ENCODE results near the gene TXNRD2. TPM values are rescaled to one million over a fixed set of nuclear protein-coding genes. Genes with fewer than 3 reads are reported as not detected.
A peak's percentile ranks its signal among the peaks of the same experiment; 100 is the strongest.

The TXNRD2 gene
- total RNA-seq, 1 donor from 2014 or later = 25.7 TPM

GRCh38 chr22:19977296-19978243, 36.0 kb upstream of the TXNRD2 start:
- Mint-ChIP-seq H3K4me1 (ENCODE audit: low read depth, unreplicated experiment) (peaks cover 3% of the 10 kb centered on the region), H3K36me3 (ENCODE audit: low read depth, unreplicated experiment) (peaks cover 2% of the 10 kb centered on the region), H3K4me3 (ENCODE audit: unreplicated experiment) (no peak overlapping the region), H3K27me3 (ENCODE audit: low read depth, unreplicated experiment) (no peaks in the 10 kb centered on the region), H3K27ac (ENCODE audit: unreplicated experiment) (no peak overlapping the region), H3K9me3 (ENCODE audit: unreplicated experiment) (no peaks in the 10 kb centered on the region)
- FAIRE-seq (no peak), DNase-seq (ENCODE audit: low read depth) (no peak)
- Histone ChIP-seq H3K4me2 (ENCODE audit: low read length) (no peak overlapping the region), H3K36me3 (ENCODE audit: insufficient read depth, low read length) (no peaks in the 10 kb centered on the region), H3K9ac (ENCODE audit: low read length) (no peak overlapping the region), H4K20me1 (ENCODE audit: insufficient read depth, low read length) (peaks cover 18% of the 10 kb centered on the region), H3K27me3 (ENCODE audit: insufficient read depth, low read length) (no peaks in the 10 kb centered on the region), H3K9me3 (ENCODE audit: insufficient read depth, low read depth, low read length) (no peaks in the 10 kb centered on the region), H3K27ac (ENCODE audit: low read depth, low read length) (no peak overlapping the region), H2AFZ (ENCODE audit: low read depth, low read length) (no peak overlapping the region), H3K4me3 (ENCODE audit: insufficient read depth, low read depth, low read length) (no peak overlapping the region), H3K4me1 (ENCODE audit: insufficient read depth, low read length) (peaks cover 10% of the 10 kb centered on the region), H3K79me2 (ENCODE audit: insufficient read depth, low read length) (no peaks in the 10 kb centered on the region)
- TF ChIP-seq CTCF (IDR thresholded peaks at IDR 0.05; ENCODE audit: insufficient read depth, low read depth, low read length) (no peak), EZH2 (IDR thresholded peaks at IDR 0.05; ENCODE audit: insufficient read depth, low read length) (no peak)

- Mint-ChIP-seq H3K36me3 (ENCODE audit: low read depth, unreplicated experiment) (peaks cover 2% of the 10 kb centered on the region), H3K9me3 (ENCODE audit: unreplicated experiment) (no peaks in the 10 kb centered on the region), H3K4me1 (ENCODE audit: low read depth, unreplicated experiment) (peaks cover 3% of the 10 kb centered on the region), H3K27ac (ENCODE audit: unreplicated experiment) (no peak overlapping the region), H3K27me3 (ENCODE audit: low read depth, unreplicated experiment) (no peaks in the 10 kb centered on the region), H3K4me3 (ENCODE audit: unreplicated experiment) (no peak overlapping the region)
- TF ChIP-seq EZH2 (IDR thresholded peaks at IDR 0.05; ENCODE audit: insufficient read depth, low read length) (no peak), CTCF (IDR thresholded peaks at IDR 0.05; ENCODE audit: insufficient read depth, low read depth, low read length) (no peak)
- no peak overlapping the region for H2AFZ ChIP-seq (ENCODE audit: low read depth, low read length)
- H3K9ac ChIP-seq (ENCODE audit: low read length) = no peak overlapping the region
- H3K9me3 ChIP-seq (ENCODE audit: insufficient read depth, low read depth, low read length) = no peaks in the 10 kb centered on the region
- peaks cover 10% of the 10 kb centered on the region for H3K4me1 ChIP-seq (ENCODE audit: insufficient read depth, low read length)
- H3K27ac ChIP-seq (ENCODE audit: low read depth, low read length) = no peak overlapping the region
- FAIRE-seq (no peak), DNase-seq (ENCODE audit: low read depth) (no peak)
- H3K36me3 ChIP-seq (ENCODE audit: insufficient read depth, low read length) = no peaks in the 10 kb centered on the region
- H3K27me3 ChIP-seq (ENCODE audit: insufficient read depth, low read length) = no peaks in the 10 kb centered on the region
- H3K4me3 ChIP-seq (ENCODE audit: insufficient read depth, low read depth, low read length) = no peak overlapping the region
- no peaks in the 10 kb centered on the region for H3K79me2 ChIP-seq (ENCODE audit: insufficient read depth, low read length)
- H3K4me2 ChIP-seq (ENCODE audit: low read length) = no peak overlapping the region
- H4K20me1 ChIP-seq (ENCODE audit: insufficient read depth, low read length) = peaks cover 11% of the 10 kb centered on the region
Measured at GRCh38 chr22:19976671-19977070, 35.1 kb upstream of the TXNRD2 start.

GRCh38 chr22:19975707-19976035, 34.1 kb upstream of the TXNRD2 start:
- no peaks in the 10 kb centered on the region for H3K79me2 ChIP-seq (ENCODE audit: insufficient read depth, low read length)
- FAIRE-seq (no peak), DNase-seq (ENCODE audit: low read depth) (no peak)
- H3K4me2 ChIP-seq (ENCODE audit: low read length) = no peak overlapping the region
- peaks cover 15% of the 10 kb centered on the region for H4K20me1 ChIP-seq (ENCODE audit: insufficient read depth, low read length)
- no peak overlapping the region for H3K9ac ChIP-seq (ENCODE audit: low read length)
- no peaks in the 10 kb centered on the region for H3K9me3 ChIP-seq (ENCODE audit: insufficient read depth, low read depth, low read length)
- H2AFZ ChIP-seq (ENCODE audit: low read depth, low read length) = no peak overlapping the region
- H3K4me1 ChIP-seq (ENCODE audit: insufficient read depth, low read length) = peaks cover 10% of the 10 kb centered on the region
- H3K36me3 ChIP-seq (ENCODE audit: insufficient read depth, low read length) = no peaks in the 10 kb centered on the region
- H3K4me3 ChIP-seq (ENCODE audit: insufficient read depth, low read depth, low read length) = no peak overlapping the region
- no peak overlapping the region for H3K27ac Mint-ChIP-seq (ENCODE audit: unreplicated experiment)
- no peaks in the 10 kb centered on the region for H3K27me3 ChIP-seq (ENCODE audit: insufficient read depth, low read length)
- peak overlapping the region; percentile 27 for H3K4me3 Mint-ChIP-seq (ENCODE audit: unreplicated experiment)
- H3K27ac ChIP-seq (ENCODE audit: low read depth, low read length) = no peak overlapping the region
- TF ChIP-seq EZH2 (IDR thresholded peaks at IDR 0.05; ENCODE audit: insufficient read depth, low read length) = no peak
- TF ChIP-seq CTCF (IDR thresholded peaks at IDR 0.05; ENCODE audit: insufficient read depth, low read depth, low read length) = no peak
- H3K27me3 Mint-ChIP-seq (ENCODE audit: low read depth, unreplicated experiment) = no peaks in the 10 kb centered on the region
- H3K4me1 Mint-ChIP-seq (ENCODE audit: low read depth, unreplicated experiment) = peaks cover 3% of the 10 kb centered on the region
- no peaks in the 10 kb centered on the region for H3K9me3 Mint-ChIP-seq (ENCODE audit: unreplicated experiment)
- H3K36me3 Mint-ChIP-seq (ENCODE audit: low read depth, unreplicated experiment) = peaks cover 2% of the 10 kb centered on the region
